Smooth muscle cell (in vitro differentiated cells): ENCODE measurements around the gene MYADML2. TPM values are rescaled to one million over a fixed set of nuclear protein-coding genes. Genes with fewer than 3 reads are reported as not detected.

Experiments
- DNase-seq: peaks from one replicate; lab custom pipeline; 2025; ENCODE audit not compliant: unreplicated experiment; lab: John Stamatoyannopoulos, UW
- H2AFZ ChIP-seq: fragments of 200-600 bp; sonication (generic); 2 replicates; pipeline ENCODE4 v1.6.0; 2016; ENCODE audit warnings: antibody characterized with exemption, low read depth, mild to moderate bottlenecking
- H3F3A ChIP-seq: fragments of 200-600 bp; sonication (generic); 2 replicates; pipeline ENCODE4 v1.6.0; 2017; ENCODE audit warnings: antibody characterized with exemption, low read depth
- H3K27ac ChIP-seq: fragments of 200-600 bp; sonication (generic); 2 replicates; pipeline ENCODE4 v1.5.1; 2016; ENCODE audit warnings: low read depth, mild to moderate bottlenecking
- H3K27me3 ChIP-seq: fragments of 200-600 bp; sonication (generic); 2 replicates; pipeline ENCODE4 v1.6.1; 2016; ENCODE audit warnings: low read depth, mild to moderate bottlenecking
- H3K36me3 ChIP-seq: fragments of 200-600 bp; sonication (generic); 2 replicates; pipeline ENCODE4 v1.5.1; 2016; ENCODE audit warnings: low read depth
- H3K4me1 ChIP-seq: fragments of 200-600 bp; sonication (generic); 2 replicates; pipeline ENCODE4 v1.5.1; 2016; ENCODE audit warnings: low read depth
- H3K4me2 ChIP-seq: fragments of 200-600 bp; sonication (generic); 2 replicates; pipeline ENCODE4 v1.6.0; 2016; ENCODE audit warnings: mild to moderate bottlenecking
- H3K4me3 ChIP-seq: fragments of 200-600 bp; sonication (generic); 2 replicates; pipeline ENCODE4 v1.5.1; 2016; ENCODE audit warnings: mild to moderate bottlenecking
- H3K79me2 ChIP-seq: fragments of 200-600 bp; sonication (generic); 2 replicates; pipeline ENCODE4 v1.6.0; 2016; ENCODE audit warnings: low read depth, mild to moderate bottlenecking
- H3K9ac ChIP-seq: fragments of 200-600 bp; sonication (generic); 2 replicates; pipeline ENCODE4 v1.6.0; 2016; ENCODE audit warnings: low read depth
- H3K9me3 ChIP-seq: fragments of 200-600 bp; sonication (generic); replicated peaks from 2 replicates; pipeline ENCODE4 v1.5.1; 2016; ENCODE audit warnings: low read depth
- H4K20me1 ChIP-seq: fragments of 200-600 bp; sonication (generic); 2 replicates; pipeline ENCODE4 v1.6.0; 2016; ENCODE audit warnings: low read depth
- CTCF ChIP-seq: fragments of 200-600 bp; sonication (generic); IDR thresholded peaks from 2 replicates; pipeline ENCODE4 v1.5.1; 2017; ENCODE audit warnings: borderline replicate concordance, mild to moderate bottlenecking, antibody characterized with exemption; ENCODE audit not compliant: insufficient read depth, poor library complexity, severe bottlenecking
- WGBS: methylation state at CpG from one replicate; pipeline ENCODE4 v1.1.7; 2016; ENCODE audit warnings: low lambda C conversion rate; 5-methylcytosine and 5-hydroxymethylcytosine counted together
- polyA plus RNA-seq: library from polyadenylated mRNA; unstranded; fragments of >200 nt; fragmentation: Nextera tagmentation; extraction: Ambion mirVana; gene quantifications from 2 replicates; pipeline ENCODE4 v1.2.1, GENCODE V29; 2016
- total RNA-seq: library from RNA; depleted of rRNA; stranded (reverse); fragments of >200 nt; gene quantifications from 2 replicates; pipeline ENCODE4 v1.2.3, GENCODE V29; 2014

The MYADML2 gene
- total and polyA plus RNA-seq, 2 experiments from 2014 or later, result not detected

- DNase-seq, result no peak
- no peaks in the 10 kb centered on the region for H3K36me3 ChIP-seq
- peak overlapping the region; percentile 83 for H3K4me3 ChIP-seq
- H3K9me3 ChIP-seq, result no peaks in the 10 kb centered on the region
- no peaks in the 10 kb centered on the region for H3K27me3 ChIP-seq
- peaks cover 8% of the 10 kb centered on the region for H3K79me2 ChIP-seq
- H2AFZ ChIP-seq, result no peak overlapping the region
- no peak overlapping the region for H3K27ac ChIP-seq
- no peak for TF ChIP-seq CTCF
- H4K20me1 ChIP-seq, result peaks cover 13% of the 10 kb centered on the region
- WGBS, result 96% methylated on average over 27 of the region's 27 CpGs
- peak overlapping the region; percentile 98 for H3K4me2 ChIP-seq
- no peaks in the 10 kb centered on the region for H3F3A ChIP-seq
- peaks cover 7% of the 10 kb centered on the region for H3K4me1 ChIP-seq
- no peak overlapping the region for H3K9ac ChIP-seq
Observed at GRCh38 chr17:81978524-81979298, 31.7 kb upstream of the MYADML2 start.

- H3K27me3 ChIP-seq, result no peaks in the 10 kb centered on the region
- H3K4me2 ChIP-seq, result peak within 1 kb of the TSS; percentile 98
- no peaks in the 10 kb centered on the region for H3F3A ChIP-seq
- no peaks in the 10 kb centered on the region for H3K36me3 ChIP-seq
- H3K27ac ChIP-seq, result peak within 1 kb of the TSS; percentile 87
- peak within 1 kb of the TSS; percentile 83 for H3K4me3 ChIP-seq
- 2% methylated on average over 37 of the region's 76 CpGs for WGBS
- no peaks in the 10 kb centered on the region for H3K9me3 ChIP-seq
- H3K79me2 ChIP-seq, result peaks cover 8% of the 10 kb centered on the region
- peak within 1 kb of the TSS; percentile 90 for H2AFZ ChIP-seq
- H3K4me1 ChIP-seq, result peaks cover 7% of the 10 kb centered on the region
- peak; percentile 84 for DNase-seq
- TF ChIP-seq CTCF, result no peak
- H4K20me1 ChIP-seq, result peaks cover 9% of the 10 kb centered on the region
- peak within 1 kb of the TSS; percentile 95 for H3K9ac ChIP-seq
Observed at GRCh38 chr17:81977211-81977808, 30.3 kb upstream of the MYADML2 start, which contains the start of gene ASPSCR1. Gene ASPSCR1, plus strand, starts transcription at chr17:81977629. Its CDS starts 18 bp downstream, at chr17:81977647.

GRCh38 chr17:81976332-81977210, 29.5 kb upstream of the MYADML2 start:
- no peaks in the 10 kb centered on the region for H3K36me3 ChIP-seq
- peaks cover 7% of the 10 kb centered on the region for H3K4me1 ChIP-seq
- DNase-seq, result no peak
- H3K4me3 ChIP-seq, result peak overlapping the region; percentile 83
- 32% methylated on average over 30 of the region's 30 CpGs for WGBS
- peak overlapping the region; percentile 87 for H3K27ac ChIP-seq
- TF ChIP-seq CTCF, result no peak
- H3K9ac ChIP-seq, result peak overlapping the region; percentile 95
- H3F3A ChIP-seq, result no peaks in the 10 kb centered on the region
- no peaks in the 10 kb centered on the region for H3K9me3 ChIP-seq
- peak overlapping the region; percentile 90 for H2AFZ ChIP-seq
- H3K27me3 ChIP-seq, result no peaks in the 10 kb centered on the region
- H4K20me1 ChIP-seq, result peaks cover 3% of the 10 kb centered on the region
- H3K79me2 ChIP-seq, result peaks cover 8% of the 10 kb centered on the region
- H3K4me2 ChIP-seq, result peak overlapping the region; percentile 98
